Nephron (organoid): ENCODE measurements around the gene NME2.
A peak's percentile ranks its signal among the peaks of the same experiment; 100 is the strongest.

ENCODE experiments used
- H3K27ac Mint-ChIP-seq, 3 experiments: 2 replicates each; pipeline ENCODE4 v1.8.0; 2020; ENCODE audit warnings: mixed read lengths in 3 of 3, mild to moderate bottlenecking in 2 of 3, moderate library complexity in 1 of 3
- H3K27me3 Mint-ChIP-seq: 2 replicates; pipeline ENCODE4 v1.8.0; 2021; ENCODE audit warnings: low read depth, mild to moderate bottlenecking, moderate library complexity, mixed read lengths
- H3K36me3 Mint-ChIP-seq: 2 replicates; pipeline ENCODE4 v1.8.0; 2020; ENCODE audit warnings: low read depth, mixed read lengths
- H3K4me1 Mint-ChIP-seq: 2 replicates; pipeline ENCODE4 v1.8.0; 2020; ENCODE audit warnings: mixed read lengths
- H3K4me3 Mint-ChIP-seq, 3 experiments: 2 replicates each; pipeline ENCODE4 v1.8.0; 2020; ENCODE audit warnings: mild to moderate bottlenecking in 3 of 3, mixed read lengths in 3 of 3, moderate library complexity in 2 of 3
- H3K9me3 Mint-ChIP-seq: 2 replicates; pipeline ENCODE4 v1.8.0; 2020; ENCODE audit warnings: mixed read lengths
- CTCF ChIP-seq, 3 experiments: fragments of 200-600 bp; sonication (generic); IDR thresholded peaks; one replicate each; pipeline ENCODE4 v1.5.0; 2021; ENCODE audit warnings: antibody characterized with exemption in 3 of 3; ENCODE audit not compliant: unreplicated experiment in 3 of 3

Gene NME2

GRCh38 chr17:51200295-51200694 lies 34.1 kb downstream of the NME2 start:
- no peak overlapping the region for H3K27ac Mint-ChIP-seq
- no peaks in the 10 kb centered on the region for H3K4me1 Mint-ChIP-seq
- TF ChIP-seq CTCF (IDR thresholded peaks at IDR 0.05; ENCODE audit: unreplicated experiment in 3 of 3), result no peak
- no peaks in the 10 kb centered on the region for H3K9me3 Mint-ChIP-seq
- peaks cover 61% of the 10 kb centered on the region for H3K36me3 Mint-ChIP-seq
- H3K27me3 Mint-ChIP-seq, result no peaks in the 10 kb centered on the region
- H3K4me3 Mint-ChIP-seq, result no peak overlapping the region

- Mint-ChIP-seq H3K4me3 (no peak overlapping the region), H3K9me3 (no peaks in the 10 kb centered on the region), H3K4me1 (no peaks in the 10 kb centered on the region)
Observed at GRCh38 chr17:51200846-51201245, 34.6 kb downstream of the NME2 start.

DNA sequence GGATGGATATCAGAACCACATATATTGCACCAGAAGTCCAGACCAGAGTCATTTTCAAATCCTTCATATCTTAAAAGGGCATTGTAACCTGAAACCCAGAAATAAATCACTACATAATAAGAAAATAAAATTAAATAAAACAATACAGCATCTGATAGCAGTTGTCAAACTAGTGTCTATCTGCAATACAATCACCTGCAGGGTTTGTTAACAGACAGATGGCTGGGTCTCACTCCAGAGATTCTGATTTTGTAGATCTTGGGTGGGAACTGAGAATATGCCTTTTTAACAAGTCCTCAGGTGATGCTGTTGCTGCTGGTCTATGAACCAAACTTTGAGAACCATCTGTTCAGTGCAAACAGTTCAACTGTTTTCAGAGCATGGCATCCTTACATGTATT lies 37.6 kb downstream of the NME2 start:
- TF ChIP-seq CTCF (IDR thresholded peaks at IDR 0.05; ENCODE audit: unreplicated experiment in 3 of 3), result no peak
- H3K4me1 Mint-ChIP-seq, result no peaks in the 10 kb centered on the region
- peaks cover 60% of the 10 kb centered on the region for H3K36me3 Mint-ChIP-seq
- no peaks in the 10 kb centered on the region for H3K9me3 Mint-ChIP-seq
- no peak overlapping the region for H3K4me3 Mint-ChIP-seq
- H3K27ac Mint-ChIP-seq, result no peak overlapping the region
- no peaks in the 10 kb centered on the region for H3K27me3 Mint-ChIP-seq

More at GRCh38 chr17:51200846-51201245, 34.6 kb downstream of the NME2 start:
- no peak for TF ChIP-seq CTCF (IDR thresholded peaks at IDR 0.05; ENCODE audit: unreplicated experiment in 3 of 3)
- Mint-ChIP-seq H3K27me3 (no peaks in the 10 kb centered on the region), H3K27ac (no peak overlapping the region), H3K36me3 (peaks cover 62% of the 10 kb centered on the region)

- Mint-ChIP-seq H3K36me3 (peaks cover 75% of the 10 kb centered on the region), H3K9me3 (no peaks in the 10 kb centered on the region), H3K27ac (peak overlapping the region in 2 of 3 experiments; percentile 9 to 51), H3K27me3 (no peaks in the 10 kb centered on the region), H3K4me3 (no peak overlapping the region), H3K4me1 (peaks cover 11% of the 10 kb centered on the region)
- TF ChIP-seq CTCF (IDR thresholded peaks at IDR 0.05; ENCODE audit: unreplicated experiment in 3 of 3), result no peak
Observed at GRCh38 chr17:51214920-51215319, 48.7 kb downstream of the NME2 start.

DNA sequence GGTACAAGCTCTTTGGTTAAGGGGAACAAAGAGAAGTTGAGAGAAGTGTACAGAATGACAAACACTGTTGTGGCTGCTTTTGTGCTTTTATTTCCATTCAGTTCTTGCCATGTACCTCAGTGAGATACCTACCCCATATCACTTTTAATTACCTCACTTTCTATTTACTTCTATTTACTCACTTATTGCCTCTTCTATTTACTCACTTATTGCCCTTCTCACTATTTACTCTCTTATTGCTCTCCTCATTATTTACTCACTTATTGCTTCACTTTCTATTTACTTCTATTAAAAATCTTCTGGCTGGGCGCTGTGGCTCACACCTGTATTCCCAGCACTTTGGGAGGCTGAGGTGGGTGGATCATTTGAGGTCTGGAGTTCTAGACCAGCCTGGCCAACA lies 51.7 kb downstream of the NME2 start:
- no peak overlapping the region for H3K27ac Mint-ChIP-seq
- no peaks in the 10 kb centered on the region for H3K9me3 Mint-ChIP-seq
- peaks cover 81% of the 10 kb centered on the region for H3K36me3 Mint-ChIP-seq
- H3K4me3 Mint-ChIP-seq, result no peak overlapping the region
- no peaks in the 10 kb centered on the region for H3K27me3 Mint-ChIP-seq
- H3K4me1 Mint-ChIP-seq, result peaks cover 11% of the 10 kb centered on the region
- TF ChIP-seq CTCF (IDR thresholded peaks at IDR 0.05; ENCODE audit: unreplicated experiment in 3 of 3), result no peak

GRCh38 chr17:51221322-51221721 lies 55.1 kb downstream of the NME2 start:
- H3K27ac Mint-ChIP-seq, result no peak overlapping the region
- peaks cover 76% of the 10 kb centered on the region for H3K36me3 Mint-ChIP-seq
- H3K4me1 Mint-ChIP-seq, result peaks cover 8% of the 10 kb centered on the region
- no peak for TF ChIP-seq CTCF (IDR thresholded peaks at IDR 0.05; ENCODE audit: unreplicated experiment in 3 of 3)
- H3K27me3 Mint-ChIP-seq, result no peaks in the 10 kb centered on the region
- H3K9me3 Mint-ChIP-seq, result no peaks in the 10 kb centered on the region
- H3K4me3 Mint-ChIP-seq, result no peak overlapping the region
